HG02678 (cell line): ENCODE results near the gene SKOR1.

Experiments
- ATAC-seq: cut with Tn5 transposase; IDR thresholded peaks from one replicate; pipeline ENCODE4 v1.9.1; 2021; ENCODE audit warnings: mild to moderate bottlenecking, moderate library complexity; ENCODE audit not compliant: unreplicated experiment

Gene SKOR1

GRCh38 chr15:67792250-67792942 lies 32.9 kb upstream of the SKOR1 start:
- no peak for ATAC-seq

GRCh38 chr15:67794832-67795574 lies 30.3 kb upstream of the SKOR1 start:
- ATAC-seq, result no peak

- ATAC-seq, result no peak
Measured at GRCh38 chr15:67796196-67797127, 28.8 kb upstream of the SKOR1 start.

DNA sequence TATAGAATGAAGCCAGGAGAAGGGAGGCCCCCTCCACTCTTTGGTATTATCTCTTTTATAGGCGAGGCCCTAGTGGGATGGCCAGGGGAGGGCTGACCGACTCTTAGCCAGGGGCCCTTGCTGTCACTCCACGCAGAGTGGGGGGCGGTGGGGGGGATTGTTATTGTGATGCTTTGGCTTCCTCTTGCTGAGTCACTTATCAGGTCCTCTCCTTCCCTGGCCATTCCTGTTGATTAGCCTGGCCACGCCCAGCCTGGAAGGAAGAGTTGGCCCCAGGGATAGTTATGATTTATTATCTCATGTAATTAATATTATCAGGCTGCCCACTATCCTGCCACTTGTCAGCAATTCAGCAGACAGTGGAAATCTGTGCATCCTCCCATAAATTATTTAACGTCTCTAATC lies 25.5 kb upstream of the SKOR1 start:
- no peak for ATAC-seq

DNA sequence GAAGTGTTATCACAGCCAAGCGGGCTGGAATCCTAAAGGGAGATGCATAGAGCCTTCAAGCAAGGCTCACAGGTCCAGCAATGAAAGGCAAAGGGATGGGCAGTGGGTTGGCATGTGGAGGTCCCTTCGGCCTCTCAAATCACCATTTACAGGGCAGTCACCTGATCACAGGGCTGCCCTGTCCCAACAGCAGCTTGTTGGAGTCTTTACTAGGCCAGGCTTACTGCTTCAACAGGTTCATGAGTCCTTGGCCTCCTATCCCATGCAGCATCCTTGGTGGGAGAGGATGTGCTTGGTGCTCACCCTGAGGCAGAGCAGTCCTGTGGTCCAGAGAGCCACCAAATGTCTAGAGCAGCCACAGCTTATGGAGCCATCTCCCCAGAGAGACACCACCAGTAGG lies 24.2 kb upstream of the SKOR1 start:
- no peak for ATAC-seq

DNA sequence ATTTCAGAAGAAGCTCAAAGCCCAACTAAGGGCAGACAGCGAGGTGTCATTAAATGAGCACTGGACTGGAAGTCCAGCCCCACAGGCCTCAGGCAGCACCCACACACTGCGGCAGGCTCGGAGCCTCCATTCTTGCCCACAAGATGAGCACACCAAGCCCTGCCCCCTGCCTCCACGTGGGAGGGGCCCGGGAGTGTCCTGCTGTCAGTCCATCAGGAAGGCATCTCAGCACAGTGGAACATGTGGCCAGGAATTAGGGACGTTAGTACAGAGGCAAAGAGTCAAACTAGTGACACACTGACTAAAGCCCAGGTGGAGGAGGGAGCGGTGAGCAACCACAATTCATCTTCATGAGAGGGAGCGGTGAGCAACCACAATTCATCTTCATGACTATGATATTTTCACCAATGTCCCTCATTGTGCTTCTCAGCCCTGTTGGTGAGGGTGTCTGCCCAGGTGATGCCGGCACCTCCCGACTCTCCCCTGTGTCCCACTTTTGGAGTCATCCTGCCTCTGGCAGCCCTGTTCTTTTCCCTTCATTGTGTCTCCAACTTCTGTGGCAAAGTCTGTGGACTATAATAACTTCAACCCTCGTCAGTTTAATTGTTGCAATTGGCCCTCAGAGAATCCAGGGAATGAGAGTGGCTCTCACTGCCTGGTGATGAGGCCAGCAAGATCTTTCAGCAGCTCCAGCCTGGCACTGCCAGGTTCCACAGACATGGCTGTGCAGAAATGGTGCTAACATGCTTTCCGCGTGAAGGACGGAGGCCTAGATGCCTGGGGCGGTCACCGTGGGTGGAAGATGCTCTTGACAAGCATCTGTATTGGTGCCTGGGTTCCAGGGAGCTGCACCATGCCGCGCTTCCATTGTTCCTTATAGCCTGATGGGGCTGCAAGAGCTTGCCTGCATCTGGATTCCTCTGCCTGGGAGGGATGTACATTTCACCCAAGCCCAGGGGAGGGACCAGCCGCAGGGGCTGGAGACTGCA lies 23.1 kb upstream of the SKOR1 start:
- ATAC-seq, result no peak

DNA sequence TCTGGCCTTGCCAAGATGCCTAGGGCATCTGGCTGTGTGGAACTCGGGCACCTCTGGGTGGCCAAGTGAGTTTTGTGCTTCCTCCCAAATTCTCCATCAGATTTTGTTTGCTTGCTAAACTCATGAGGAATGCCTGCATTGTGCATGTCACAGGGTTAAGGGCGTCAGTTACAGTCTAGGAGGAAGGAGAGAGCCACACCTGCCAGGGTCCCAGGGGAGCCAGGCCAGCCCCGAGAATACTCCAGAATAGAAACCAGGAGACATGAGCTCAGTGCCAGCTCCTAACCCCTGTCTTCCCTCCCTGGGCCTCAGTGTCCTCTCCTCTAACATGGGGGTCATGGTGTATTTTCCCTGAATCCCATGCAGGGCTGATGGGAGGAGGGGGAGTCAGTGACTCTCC lies 22.0 kb upstream of the SKOR1 start:
- no peak for ATAC-seq

DNA sequence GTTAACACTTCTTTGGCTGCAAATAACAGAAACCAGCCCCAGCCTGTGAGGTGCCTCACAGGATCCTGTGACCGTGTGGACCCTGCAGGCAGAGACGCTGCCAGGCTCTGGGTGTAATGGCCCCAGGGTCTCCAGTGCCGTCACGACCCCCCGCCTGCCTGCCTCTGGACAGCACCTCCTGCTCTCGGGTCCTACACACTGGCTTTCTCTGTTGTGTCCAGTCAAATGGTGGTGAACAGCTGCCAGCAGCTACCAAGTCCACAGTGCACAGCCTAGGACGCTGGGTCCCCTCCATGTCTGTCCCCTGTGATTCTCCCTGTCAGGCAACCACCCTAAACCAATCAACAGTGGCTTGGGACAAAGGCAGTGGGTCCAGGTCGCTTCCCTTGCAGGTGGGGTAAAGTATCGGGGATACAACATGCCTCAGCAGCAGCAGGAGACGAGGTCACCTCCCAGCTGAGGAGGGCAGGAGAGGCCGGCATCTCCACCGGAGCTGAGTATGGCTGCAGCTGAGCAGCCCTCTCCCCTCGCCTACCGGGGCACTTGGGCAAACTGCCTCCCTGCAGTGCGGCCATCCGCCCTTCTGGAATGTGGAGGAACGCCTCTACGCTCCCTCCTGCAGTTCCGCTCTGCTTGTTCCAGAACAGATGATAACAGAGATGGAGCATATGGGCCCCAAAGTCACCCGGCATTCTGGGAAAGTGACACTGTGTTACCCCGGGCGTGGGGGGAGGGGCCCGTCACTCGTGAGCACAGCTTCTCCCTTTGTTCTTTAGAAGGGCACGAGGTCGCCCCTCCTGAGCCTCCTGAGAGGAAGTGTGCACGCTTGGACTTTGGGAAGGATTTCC lies 21.1 kb upstream of the SKOR1 start:
- no peak for ATAC-seq

GRCh38 chr15:67805008-67805665 lies 20.2 kb upstream of the SKOR1 start:
- no peak for ATAC-seq

DNA sequence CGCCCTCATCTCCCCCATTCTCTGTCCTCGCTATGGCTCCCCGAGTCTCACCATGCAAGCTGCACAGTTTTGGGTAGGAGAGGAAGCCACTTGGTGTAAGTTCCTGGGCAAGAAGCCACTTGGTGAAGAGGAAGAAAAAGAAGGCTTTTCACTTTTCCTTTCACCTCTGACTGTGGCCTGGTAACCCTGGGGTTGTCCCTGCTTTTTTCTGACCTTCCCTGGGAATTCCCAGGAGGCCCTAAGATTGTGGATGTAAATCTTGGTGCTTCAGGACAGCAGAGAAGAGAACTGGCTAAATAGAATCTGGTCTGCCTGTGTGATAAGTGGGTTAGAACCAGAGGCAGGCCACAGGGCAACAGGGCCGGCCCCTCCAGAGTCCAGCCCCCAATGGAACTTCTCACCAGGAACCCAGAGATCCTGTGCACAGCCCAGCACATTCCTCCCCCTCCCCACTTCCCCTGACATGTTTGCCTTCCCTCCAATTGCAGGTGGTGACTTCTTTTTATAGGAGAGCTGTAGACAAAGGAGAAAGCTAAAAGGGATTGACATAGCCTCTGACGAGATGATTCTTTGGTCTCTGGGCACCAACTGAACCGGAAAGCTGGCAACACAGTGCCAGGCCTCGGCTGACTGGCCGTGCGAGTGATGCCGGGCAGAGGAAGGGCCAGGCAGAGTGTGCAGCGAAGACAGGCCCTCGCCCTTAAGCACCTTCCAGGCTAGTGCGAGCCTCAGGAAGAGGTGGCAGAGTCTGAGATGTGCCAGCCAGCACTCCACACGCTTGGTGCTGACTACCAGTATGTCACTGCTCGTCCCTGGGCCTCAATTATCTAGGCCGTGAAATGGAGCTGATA lies 19.4 kb upstream of the SKOR1 start:
- no peak for ATAC-seq

DNA sequence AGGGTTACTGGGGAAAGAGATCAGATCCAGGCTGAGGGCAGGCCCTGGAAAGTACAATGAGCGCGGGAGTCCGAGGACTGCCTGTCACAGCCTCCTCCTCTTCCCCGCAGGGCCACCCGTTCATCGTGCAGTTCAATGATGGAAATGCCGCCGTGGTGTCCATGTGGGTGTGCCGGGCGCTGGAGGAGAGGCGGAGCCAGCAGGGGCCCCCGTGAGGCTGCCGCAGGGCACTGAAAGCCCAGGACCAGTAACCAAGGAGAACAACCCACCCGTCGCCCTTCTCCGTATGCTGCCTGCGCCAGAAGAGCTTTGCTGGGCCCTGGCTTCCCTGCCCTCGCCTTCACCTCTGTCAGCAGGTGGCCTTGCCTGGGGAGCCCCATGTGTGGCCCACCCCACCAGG lies 18.8 kb upstream of the SKOR1 start:
- no peak for ATAC-seq

- ATAC-seq, result no peak
Measured at GRCh38 chr15:67807141-67807540, 18.2 kb upstream of the SKOR1 start.

DNA sequence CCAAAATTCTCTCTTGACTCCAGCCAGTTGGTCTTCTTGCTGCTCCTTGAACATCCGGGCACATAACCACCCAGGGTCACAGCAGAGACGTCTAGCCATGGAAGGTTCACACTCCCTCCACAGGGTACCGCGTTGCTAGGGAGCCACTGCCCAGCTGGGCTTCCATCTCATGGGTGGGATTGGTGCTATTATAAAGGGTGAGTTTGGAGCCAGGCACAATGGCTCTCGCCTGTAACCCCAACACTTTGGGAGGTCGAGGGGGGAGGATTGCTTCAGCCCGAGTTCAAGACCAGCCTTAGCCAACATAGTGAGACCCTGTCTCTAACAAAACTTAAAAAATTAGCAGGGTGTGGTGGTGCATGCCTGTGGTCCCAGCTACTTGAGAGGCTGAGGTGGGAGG lies 17.5 kb upstream of the SKOR1 start:
- ATAC-seq, result no peak

- no peak for ATAC-seq
Measured at GRCh38 chr15:67808821-67809220, 16.5 kb upstream of the SKOR1 start.

DNA sequence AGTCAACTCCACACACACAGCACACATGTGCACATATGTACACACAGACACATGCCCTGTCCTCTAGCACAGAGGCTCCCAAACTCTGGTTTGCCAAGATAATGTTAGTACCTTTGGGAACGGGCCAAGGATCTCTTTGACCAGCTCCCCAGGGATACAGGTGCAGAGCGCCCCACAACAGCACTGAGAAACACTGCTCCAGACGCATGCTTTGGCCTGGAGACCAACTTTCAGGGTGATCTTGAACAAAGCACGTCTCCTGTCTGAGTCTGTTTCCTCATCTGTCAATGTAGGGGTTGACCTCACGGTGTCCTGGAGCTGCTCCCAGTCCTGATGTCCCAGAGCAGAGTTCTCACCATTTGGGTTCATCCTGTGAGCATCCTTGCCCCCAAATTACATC lies 15.9 kb upstream of the SKOR1 start:
- no peak for ATAC-seq

DNA sequence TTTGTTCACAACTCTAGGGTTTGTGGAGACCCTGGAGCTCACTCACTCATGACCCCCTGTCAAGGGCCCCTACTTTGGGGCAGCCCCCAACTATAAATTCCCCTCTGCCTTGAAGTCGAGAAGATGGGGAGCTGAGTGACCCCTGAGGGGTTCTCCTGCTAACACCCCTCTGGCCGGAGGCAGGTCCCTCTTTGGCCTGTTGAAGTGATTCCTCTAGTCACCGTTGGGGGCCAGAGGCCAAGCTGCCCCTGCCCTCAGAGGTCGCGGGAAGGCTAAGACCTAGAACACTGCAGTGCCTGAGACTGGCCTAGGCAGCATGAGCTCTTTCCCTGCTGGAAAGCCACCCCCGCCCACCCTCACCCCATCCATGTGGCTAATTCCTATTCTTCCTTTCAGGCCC lies 15.4 kb upstream of the SKOR1 start:
- ATAC-seq, result no peak

DNA sequence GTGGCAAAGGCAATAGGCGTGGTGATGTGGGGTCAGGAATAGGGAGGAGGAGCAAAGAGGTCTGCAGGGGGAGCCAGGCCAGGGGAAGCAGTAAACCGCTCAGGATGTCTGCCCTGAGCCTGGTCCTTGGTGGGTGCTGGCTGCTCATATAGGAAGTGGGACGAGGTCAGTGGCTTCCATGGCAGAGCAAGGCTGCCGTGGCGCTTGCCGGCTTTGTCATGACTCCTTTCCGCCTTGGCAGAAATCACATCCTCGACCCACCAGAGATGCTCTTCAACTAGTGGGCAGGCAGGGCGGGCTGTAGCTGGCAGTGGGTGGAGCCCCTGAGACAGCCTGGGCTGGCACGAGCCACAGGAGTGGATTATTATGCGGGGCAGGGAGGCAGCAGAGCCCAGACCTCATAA lies 13.1 kb upstream of the SKOR1 start:
- no peak for ATAC-seq

DNA sequence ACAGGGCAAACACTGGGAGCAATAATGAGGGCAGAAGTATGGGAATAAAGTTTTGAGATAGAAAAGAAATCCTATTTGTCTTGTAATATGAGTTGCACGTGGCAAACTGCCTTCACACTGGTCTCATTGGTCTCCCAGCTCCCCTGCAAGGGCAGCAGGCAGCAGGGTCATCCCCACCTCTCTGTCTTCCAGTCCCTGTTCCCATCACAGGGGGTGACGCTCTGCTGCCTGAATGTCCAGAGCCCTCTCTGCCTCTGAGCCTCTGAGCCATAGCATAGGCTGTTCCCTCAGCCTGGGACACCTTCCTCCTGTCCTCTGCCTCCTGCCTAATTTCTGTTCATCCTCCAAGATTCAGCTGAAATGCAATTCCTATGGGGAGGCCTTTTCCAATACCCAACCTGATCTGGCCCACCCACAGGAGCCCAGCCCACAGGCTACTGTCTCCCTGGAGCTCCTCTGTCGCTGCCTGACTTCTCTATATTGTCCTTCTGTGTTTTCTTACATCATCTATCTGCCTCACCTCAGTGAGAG lies 12.1 kb upstream of the SKOR1 start:
- ATAC-seq, result no peak
